H1 (cell line): Measurements from ENCODE around the gene C9. TPM values are rescaled to one million over a fixed set of nuclear protein-coding genes. Genes with fewer than 3 reads are reported as not detected.

Experiments used
- CTCF ChIA-PET: fragments of 300-600 bp; sonication (Branson Sonifier 250); formaldehyde crosslinking; loops from one replicate; lab custom pipeline; 2021; ENCODE audit not compliant: partially characterized antibody; lab: Charles Lee
- POLR2A ChIA-PET: fragments of 300-600 bp; sonication (Branson Sonifier 250); formaldehyde crosslinking; loops from one replicate; lab custom pipeline; 2021; ENCODE audit warnings: inconsistent platforms; ENCODE audit not compliant: partially characterized antibody; lab: Charles Lee
- DNase-seq, 2 experiments: peaks; one replicate each; pipeline versions ENCODE4 v3.0.0 to v3.0.0-alpha.2; 2010 to 2022; ENCODE audit warnings: low spot score in 2 of 2, low read depth in 1 of 2, mixed read lengths in 1 of 2
- FAIRE-seq: peaks from 2 replicates; lab custom pipeline; 2011; peaks lifted over from hg19 to GRCh38; lab: Jason Lieb, UNC
- H2AFZ ChIP-seq: 2 replicates; pipeline ENCODE4 v1.8.1; 2012; ENCODE audit warnings: low read length, inconsistent platforms
- H2AK5ac ChIP-seq: 2 replicates; pipeline ENCODE4 v1.6.1; 2013; ENCODE audit warnings: low read depth, low read length
- H2BK120ac ChIP-seq: replicated peaks from 2 replicates; pipeline ENCODE3; 2013; ENCODE audit warnings: low read depth, low read length, inconsistent platforms
- H2BK12ac ChIP-seq: 2 replicates; pipeline ENCODE4 v1.6.1; 2013; ENCODE audit warnings: low read depth, low read length
- H2BK15ac ChIP-seq: 2 replicates; pipeline ENCODE4 v1.6.1; 2013; ENCODE audit warnings: low read length
- H2BK20ac ChIP-seq: 2 replicates; pipeline ENCODE4 v1.6.1; 2013; ENCODE audit warnings: low read length
- H2BK5ac ChIP-seq: 2 replicates; pipeline ENCODE4 v1.6.1; 2013; ENCODE audit warnings: low read depth, low read length
- H3K14ac ChIP-seq: 2 replicates; pipeline ENCODE4 v1.6.1; 2013; ENCODE audit warnings: inconsistent platforms; ENCODE audit not compliant: insufficient read length
- H3K18ac ChIP-seq: 2 replicates; pipeline ENCODE4 v1.6.1; 2013; ENCODE audit warnings: low read length; ENCODE audit errors: extremely low read depth
- H3K23ac ChIP-seq: 2 replicates; pipeline ENCODE4 v1.6.1; 2013; ENCODE audit warnings: inconsistent platforms; ENCODE audit not compliant: insufficient read length
- H3K23me2 ChIP-seq: 2 replicates; pipeline ENCODE4 v1.6.1; 2013; ENCODE audit warnings: low read depth, low read length
- H3K27ac ChIP-seq: 2 replicates; pipeline ENCODE4 v1.6.1; 2011; ENCODE audit warnings: low read depth, low read length, inconsistent platforms
- H3K27me3 ChIP-seq, 4 experiments: replicated peaks in 1 of 4; 1 replicate in 1 of 4; 2 replicates in 3 of 4; pipeline versions ENCODE4 v1.6.1 to v1.8.1; 2011 to 2013; ENCODE audit warnings: low read length in 3 of 4, mild to moderate bottlenecking in 3 of 4, inconsistent platforms in 2 of 4, mixed read lengths in 2 of 4, moderate library complexity in 1 of 4; ENCODE audit not compliant: control insufficient read depth in 3 of 4, insufficient read depth in 3 of 4; ENCODE audit errors: extremely low read depth in 1 of 4
- H3K36me3 ChIP-seq, 4 experiments: 2 replicates each; pipeline versions ENCODE4 v1.6.1 to v1.8.1; 2011 to 2013; ENCODE audit warnings: mild to moderate bottlenecking in 4 of 4, low read length in 3 of 4, moderate library complexity in 2 of 4, control low read depth in 1 of 4, inconsistent platforms in 1 of 4; ENCODE audit not compliant: insufficient read depth in 4 of 4, control insufficient read depth in 2 of 4
- H3K4ac ChIP-seq: replicated peaks from 2 replicates; pipeline ENCODE3; 2013; ENCODE audit warnings: low read length, low read depth, mixed read lengths, inconsistent platforms; ENCODE audit not compliant: insufficient read length
- H3K4me1 ChIP-seq, 4 experiments: replicated peaks in 1 of 4; 1 replicate in 1 of 4; 2 replicates in 3 of 4; pipeline versions ENCODE4 v1.6.1 to v1.8.1; 2011 to 2013; ENCODE audit warnings: low read length in 3 of 4, inconsistent platforms in 2 of 4, mixed read lengths in 1 of 4; ENCODE audit not compliant: insufficient read depth in 4 of 4, control insufficient read depth in 3 of 4
- H3K4me2 ChIP-seq, 2 experiments: 2 replicates each; pipeline versions ENCODE4 v1.6.1 to v1.8.1; 2011 to 2013; ENCODE audit warnings: low read depth in 2 of 2, low read length in 2 of 2, control low read depth in 1 of 2, inconsistent platforms in 1 of 2, mild to moderate bottlenecking in 1 of 2; ENCODE audit not compliant: insufficient read depth in 1 of 2
- H3K4me3 ChIP-seq, 4 experiments: fragments of 200-600, 300-600 bp in 1 of 4; sonication (generic), shearing (Covaris generic), sonication (Bioruptor Twin) in 1 of 4; 2 replicates each; pipeline versions ENCODE4 v1.5.1 to v1.8.1; 2011 to 2016; ENCODE audit warnings: low read length in 4 of 4, low read depth in 3 of 4, control low read depth in 2 of 4, inconsistent platforms in 2 of 4, mild to moderate bottlenecking in 2 of 4, mixed read lengths in 1 of 4, moderate library complexity in 1 of 4; ENCODE audit not compliant: insufficient read depth in 2 of 4; ENCODE audit errors: extremely low read depth in 1 of 4
- H3K56ac ChIP-seq: replicated peaks from 2 replicates; pipeline ENCODE3; 2013; ENCODE audit warnings: low read depth, mild to moderate bottlenecking, mixed read lengths, low read length, inconsistent platforms; ENCODE audit not compliant: insufficient read length
- H3K79me1 ChIP-seq: 2 replicates; pipeline ENCODE4 v1.6.1; 2013; ENCODE audit warnings: low read depth, low read length, control low read depth
- H3K79me2 ChIP-seq, 2 experiments: 2 replicates each; pipeline versions ENCODE4 v1.6.1 to v1.8.1; 2012 to 2013; ENCODE audit warnings: low read length in 2 of 2, mild to moderate bottlenecking in 2 of 2, inconsistent platforms in 1 of 2; ENCODE audit not compliant: insufficient read depth in 2 of 2, control insufficient read depth in 1 of 2
- H3K9ac ChIP-seq, 4 experiments: replicated peaks in 1 of 4; 1 replicate in 1 of 4; 2 replicates in 3 of 4; pipeline versions ENCODE4 v1.6.1 to v1.8.1; 2011 to 2013; ENCODE audit warnings: low read depth in 3 of 4, low read length in 3 of 4, control low read depth in 2 of 4, mild to moderate bottlenecking in 2 of 4, moderate library complexity in 2 of 4, inconsistent platforms in 1 of 4; ENCODE audit errors: extremely low read depth in 1 of 4
- H3K9me3 ChIP-seq, 2 experiments: 2 replicates each; pipeline versions ENCODE4 v1.6.1 to v1.8.1; 2012 to 2013; ENCODE audit warnings: mild to moderate bottlenecking in 2 of 2, moderate library complexity in 2 of 2, control low read depth in 1 of 2, inconsistent platforms in 1 of 2, low read depth in 1 of 2, low read length in 1 of 2, mixed read lengths in 1 of 2; ENCODE audit not compliant: insufficient read depth in 2 of 2
- H4K20me1 ChIP-seq, 2 experiments: replicated peaks in 1 of 2; 2 replicates each; pipeline versions ENCODE3 to v1.8.1; 2011 to 2013; ENCODE audit warnings: inconsistent platforms in 2 of 2, low read length in 2 of 2, mild to moderate bottlenecking in 1 of 2; ENCODE audit not compliant: insufficient read depth in 2 of 2, control insufficient read depth in 1 of 2
- H4K5ac ChIP-seq: 2 replicates; pipeline ENCODE4 v1.6.1; 2013; ENCODE audit warnings: low read length, low read depth, mixed read lengths, inconsistent platforms; ENCODE audit not compliant: insufficient read length
- H4K8ac ChIP-seq: 2 replicates; pipeline ENCODE4 v1.8.0; 2013; ENCODE audit warnings: mild to moderate bottlenecking, moderate library complexity, low read length, inconsistent platforms; ENCODE audit not compliant: insufficient read depth; ENCODE audit errors: extremely low read depth
- H4K91ac ChIP-seq: replicated peaks from 2 replicates; pipeline ENCODE3; 2013; ENCODE audit warnings: low read length, mixed read lengths, inconsistent platforms; ENCODE audit not compliant: insufficient read length
- BCL11A ChIP-seq, 2 experiments: IDR thresholded peaks; one replicate each; pipeline ENCODE4 v1.6.1; 2011; ENCODE audit warnings: low read depth in 2 of 2, low read length in 2 of 2, mild to moderate bottlenecking in 2 of 2
- CREB1 ChIP-seq: IDR thresholded peaks from 2 replicates; pipeline ENCODE4 v1.6.1; 2012; ENCODE audit warnings: inconsistent platforms
- CTBP2 ChIP-seq: IDR thresholded peaks from 2 replicates; pipeline ENCODE4 v1.7.0; 2011; ENCODE audit warnings: borderline replicate concordance, mild to moderate bottlenecking, moderate library complexity, mixed read lengths, low read length; ENCODE audit not compliant: insufficient read depth, insufficient read length
- EP300 ChIP-seq, 2 experiments: IDR thresholded peaks; 1 replicate in 1 of 2; 2 replicates in 1 of 2; pipeline ENCODE4 v1.6.1; 2011 to 2012; ENCODE audit warnings: low read depth in 2 of 2, low read length in 2 of 2, mild to moderate bottlenecking in 2 of 2, borderline replicate concordance in 1 of 2, inconsistent platforms in 1 of 2, moderate library complexity in 1 of 2
- KDM4A ChIP-seq: IDR thresholded peaks from one replicate; pipeline ENCODE4 v1.7.1; 2012; ENCODE audit warnings: low read depth, mild to moderate bottlenecking, moderate library complexity, low read length, inconsistent platforms; ENCODE audit not compliant: severe bottlenecking
- MAFK ChIP-seq: IDR thresholded peaks from 2 replicates; pipeline ENCODE4 v1.6.1; 2012; ENCODE audit warnings: low read depth, mild to moderate bottlenecking, improper control_type of control experiment, low read length
- SIRT6 ChIP-seq: IDR thresholded peaks from one replicate; pipeline ENCODE4 v1.7.1; 2012; ENCODE audit warnings: low read length, inconsistent platforms
- SRF ChIP-seq: IDR thresholded peaks from 2 replicates; pipeline ENCODE4 v1.6.1; 2011; ENCODE audit warnings: mild to moderate bottlenecking, low read depth, low read length, moderate library complexity
- TAF7 ChIP-seq: optimal IDR thresholded peaks from 2 replicates; pipeline ENCODE3; 2011; ENCODE audit warnings: low read depth, mild to moderate bottlenecking, inconsistent platforms, low read length, moderate library complexity, borderline replicate concordance
- polyA plus RNA-seq, 7 experiments: library from polyadenylated mRNA; depleted of rRNA in 3 of 7; stranded (reverse) in 5 of 7; unstranded in 2 of 7; fragments of >200 nt in 5 of 7; fragments of 200-250 nt in 2 of 7; gene quantifications; 1 replicate in 5 of 7; 2 replicates in 1 of 7; 4 replicates in 1 of 7; pipeline versions ENCODE4 v1.2.1 to v1.2.3, GENCODE V29; 2011 to 2013; ENCODE audit warnings: missing spikeins in 2 of 7, mixed read lengths in 2 of 7
- total RNA-seq: library from RNA; stranded (reverse); fragmentation: NEBNext Ultra II Directional; extraction: Animal tissue kit (Norgen Biotek cat#: 25700); gene quantifications from 2 replicates; pipeline ENCODE4 v1.2.1, GENCODE V29; 2021
- TF ChIP-seq, protein P1 (sequence below): IDR thresholded peaks from 2 replicates; pipeline ENCODE4 v1.6.1; 2012; ENCODE audit warnings: inconsistent platforms
- TF ChIP-seq, protein P2 (sequence below), 3 experiments: IDR thresholded peaks; 1 replicate in 2 of 3; 2 replicates in 1 of 3; pipeline versions ENCODE4 v1.5.1 to v1.6.1; 2011; ENCODE audit warnings: low read length in 3 of 3, mild to moderate bottlenecking in 3 of 3, inconsistent platforms in 2 of 3, low read depth in 1 of 3, moderate library complexity in 1 of 3; ENCODE audit not compliant: insufficient read depth in 1 of 3; ENCODE audit errors: control extremely low read depth in 1 of 3

Gene C9
- total and polyA plus RNA-seq, 2 of the 8 experiments (the other 6 are each of a cell fraction or from before 2014, with no cell fraction given) = not detected

DNA sequence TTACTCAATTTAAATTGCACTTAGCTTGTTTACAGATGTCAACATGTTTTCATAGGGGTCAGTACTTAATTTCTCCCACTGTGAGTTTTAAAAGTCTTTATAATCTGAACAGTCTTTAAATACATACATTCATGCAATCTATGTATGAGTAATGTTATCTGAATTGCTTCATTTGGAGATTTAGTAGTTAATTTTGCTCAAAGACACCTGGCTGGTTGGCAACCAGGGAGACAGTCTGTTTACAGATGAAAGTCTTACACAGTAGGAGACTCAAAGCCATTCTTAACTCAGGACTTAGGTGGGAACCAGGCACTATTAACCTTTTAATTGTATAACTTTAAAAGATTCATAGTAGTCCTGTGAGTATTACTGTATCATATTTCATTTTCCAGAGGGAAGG, 31.2 kb upstream of the C9 start:
- Histone ChIP-seq H2BK20ac (no peak overlapping the region), H2AFZ (no peak overlapping the region), H4K91ac (no peak overlapping the region), H3K4me2 (no peak overlapping the region), H3K79me1 (no peaks in the 10 kb centered on the region), H3K23me2 (no peaks in the 10 kb centered on the region), H3K56ac (no peak overlapping the region), H4K20me1 (no peaks in the 10 kb centered on the region), H3K9me3 (no peaks in the 10 kb centered on the region), H3K18ac (no peak overlapping the region), H3K79me2 (no peaks in the 10 kb centered on the region), H3K4me3 (no peak overlapping the region), H3K27ac (no peak overlapping the region), H3K27me3 (no peaks in the 10 kb centered on the region), H3K4me1 (peaks cover 0 to 3% (median 0%) of the 10 kb centered on the region in 4 experiments; a peak in 2 of 7 replicates), H3K23ac (no peak overlapping the region), H2BK120ac (no peak overlapping the region), H4K5ac (no peak overlapping the region), H3K9ac (no peak overlapping the region), H2AK5ac (no peak overlapping the region), H4K8ac (no peak overlapping the region), H2BK12ac (no peak overlapping the region), H3K36me3 (no peaks in the 10 kb centered on the region), H2BK15ac (no peak overlapping the region), H2BK5ac (no peak overlapping the region), H3K4ac (no peak overlapping the region), H3K14ac (no peak overlapping the region)
- no peak for DNase-seq
- ChIA-PET CTCF (interaction anchor here (1.5 to 2.7 kb wide), 3 partner anchors 19 to 175 kb away, joined by 5 to 11 read pairs (median 8); no protein-coding TSS in a partner anchor), POLR2A (interaction anchor here (0.6 to 1.6 kb wide), 2 partner anchors 14 to 29 kb away, joined by 3 to 7 read pairs; partner anchors contain the start of gene DAB2)
- no peak for FAIRE-seq
- TF ChIP-seq BCL11A (IDR thresholded peaks at IDR 0.05; ENCODE audit: low read depth in 2 of 2, low read length in 2 of 2) = no peak
- TF ChIP-seq EP300 (IDR thresholded peaks at IDR 0.05; ENCODE audit: borderline replicate concordance in 1 of 2, low read depth in 2 of 2, low read length in 2 of 2) = no peak
- TF ChIP-seq MAFK = no peak
- TF ChIP-seq CTBP2 = no peak
- no peak for TF ChIP-seq SIRT6
- TF ChIP-seq TAF7 = no peak
- TF ChIP-seq KDM4A = no peak
- TF ChIP-seq, protein P1, sequence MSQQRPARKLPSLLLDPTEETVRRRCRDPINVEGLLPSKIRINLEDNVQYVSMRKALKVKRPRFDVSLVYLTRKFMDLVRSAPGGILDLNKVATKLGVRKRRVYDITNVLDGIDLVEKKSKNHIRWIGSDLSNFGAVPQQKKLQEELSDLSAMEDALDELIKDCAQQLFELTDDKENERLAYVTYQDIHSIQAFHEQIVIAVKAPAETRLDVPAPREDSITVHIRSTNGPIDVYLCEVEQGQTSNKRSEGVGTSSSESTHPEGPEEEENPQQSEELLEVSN = no peak
- no peak for TF ChIP-seq CREB1
- TF ChIP-seq, protein P2, sequence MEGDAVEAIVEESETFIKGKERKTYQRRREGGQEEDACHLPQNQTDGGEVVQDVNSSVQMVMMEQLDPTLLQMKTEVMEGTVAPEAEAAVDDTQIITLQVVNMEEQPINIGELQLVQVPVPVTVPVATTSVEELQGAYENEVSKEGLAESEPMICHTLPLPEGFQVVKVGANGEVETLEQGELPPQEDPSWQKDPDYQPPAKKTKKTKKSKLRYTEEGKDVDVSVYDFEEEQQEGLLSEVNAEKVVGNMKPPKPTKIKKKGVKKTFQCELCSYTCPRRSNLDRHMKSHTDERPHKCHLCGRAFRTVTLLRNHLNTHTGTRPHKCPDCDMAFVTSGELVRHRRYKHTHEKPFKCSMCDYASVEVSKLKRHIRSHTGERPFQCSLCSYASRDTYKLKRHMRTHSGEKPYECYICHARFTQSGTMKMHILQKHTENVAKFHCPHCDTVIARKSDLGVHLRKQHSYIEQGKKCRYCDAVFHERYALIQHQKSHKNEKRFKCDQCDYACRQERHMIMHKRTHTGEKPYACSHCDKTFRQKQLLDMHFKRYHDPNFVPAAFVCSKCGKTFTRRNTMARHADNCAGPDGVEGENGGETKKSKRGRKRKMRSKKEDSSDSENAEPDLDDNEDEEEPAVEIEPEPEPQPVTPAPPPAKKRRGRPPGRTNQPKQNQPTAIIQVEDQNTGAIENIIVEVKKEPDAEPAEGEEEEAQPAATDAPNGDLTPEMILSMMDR (IDR thresholded peaks at IDR 0.05; ENCODE audit: control extremely low read depth in 1 of 3, insufficient read depth in 1 of 3, low read depth in 1 of 3, low read length in 3 of 3) = no peak
- TF ChIP-seq SRF = no peak
